Measurements from ENCODE around the gene PRICKLE1.

- TF ChIP-seq, protein P1, sequence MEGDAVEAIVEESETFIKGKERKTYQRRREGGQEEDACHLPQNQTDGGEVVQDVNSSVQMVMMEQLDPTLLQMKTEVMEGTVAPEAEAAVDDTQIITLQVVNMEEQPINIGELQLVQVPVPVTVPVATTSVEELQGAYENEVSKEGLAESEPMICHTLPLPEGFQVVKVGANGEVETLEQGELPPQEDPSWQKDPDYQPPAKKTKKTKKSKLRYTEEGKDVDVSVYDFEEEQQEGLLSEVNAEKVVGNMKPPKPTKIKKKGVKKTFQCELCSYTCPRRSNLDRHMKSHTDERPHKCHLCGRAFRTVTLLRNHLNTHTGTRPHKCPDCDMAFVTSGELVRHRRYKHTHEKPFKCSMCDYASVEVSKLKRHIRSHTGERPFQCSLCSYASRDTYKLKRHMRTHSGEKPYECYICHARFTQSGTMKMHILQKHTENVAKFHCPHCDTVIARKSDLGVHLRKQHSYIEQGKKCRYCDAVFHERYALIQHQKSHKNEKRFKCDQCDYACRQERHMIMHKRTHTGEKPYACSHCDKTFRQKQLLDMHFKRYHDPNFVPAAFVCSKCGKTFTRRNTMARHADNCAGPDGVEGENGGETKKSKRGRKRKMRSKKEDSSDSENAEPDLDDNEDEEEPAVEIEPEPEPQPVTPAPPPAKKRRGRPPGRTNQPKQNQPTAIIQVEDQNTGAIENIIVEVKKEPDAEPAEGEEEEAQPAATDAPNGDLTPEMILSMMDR (optimal IDR thresholded peaks at IDR 0.05 in 1 of 3, IDR thresholded peaks at IDR 0.05 in 1 of 3, conservative IDR thresholded peaks at IDR 0.05 in 1 of 3; ENCODE audit: extremely low read depth in 1 of 3, insufficient read depth in 2 of 3, low read length in 3 of 3), result no peak
- no peak for TF ChIP-seq EZH2 (IDR thresholded peaks at IDR 0.05; ENCODE audit: low read length)
These were observed 38.7 kb downstream of the PRICKLE1 start for GRCh38 chr12:42550800-42551199.
